Psoas muscle (tissue), 8 donors: ENCODE measurements around the gene GRIP2. TPM values are rescaled to one million over a fixed set of nuclear protein-coding genes. Genes with fewer than 3 reads are reported as not detected.

ENCODE experiments used
- ATAC-seq, 4 donors: fragments of 200-7000 bp; cut with Tn5 transposase; one replicate each; pipeline ENCODE4 v1.9.1; 2020; ENCODE audit warnings: moderate library complexity in 3 of 4, mild to moderate bottlenecking in 2 of 4
- DNase-seq, 2 donors: peaks; one replicate each; pipeline ENCODE4 v3.0.0-alpha.2; 2020
- H3K27ac ChIP-seq: fragments of 200-600 bp; one replicate; pipeline ENCODE4 v1.8.0; 2022
- H3K27me3 ChIP-seq, 3 donors: fragments of 200-600 bp in 1 of 3; one replicate each; pipeline versions ENCODE4 v1.6.1 to v1.8.0; 2013 to 2022; ENCODE audit warnings: low read length in 2 of 3, mild to moderate bottlenecking in 2 of 3, moderate library complexity in 1 of 3; ENCODE audit not compliant: insufficient read depth in 3 of 3
- H3K36me3 ChIP-seq, 2 donors: fragments of 200-600 bp in 1 of 2; one replicate each; pipeline versions ENCODE4 v1.6.1 to v1.8.0; 2013 to 2022; ENCODE audit warnings: low read depth in 1 of 2, mild to moderate bottlenecking in 1 of 2, moderate library complexity in 1 of 2; ENCODE audit not compliant: insufficient read depth in 1 of 2
- H3K4me1 ChIP-seq: fragments of 200-600 bp; one replicate; pipeline ENCODE4 v1.8.0; 2022
- H3K4me3 ChIP-seq: fragments of 200-600 bp; one replicate; pipeline ENCODE4 v1.8.0; 2022; ENCODE audit warnings: mild to moderate bottlenecking
- H3K9me3 ChIP-seq: fragments of 200-600 bp; one replicate; pipeline ENCODE4 v1.8.0; 2022
- CTCF ChIP-seq: fragments of 200-600 bp; IDR thresholded peaks from one replicate; pipeline ENCODE4 v1.8.0; 2022; ENCODE audit warnings: antibody characterized with exemption
- WGBS, 3 donors: extraction: QIAGEN DNeasy Blood & Tissue Kit; methylation state at CpG; one replicate each; pipeline versions ENCODE4 v1.1.6 to v1.1.7; 2013; 5-methylcytosine and 5-hydroxymethylcytosine counted together
- intact Hi-C, 2 donors: fragments of 100-400 bp; cut with DNase I; formaldehyde crosslinking; loops; one replicate each; pipeline versions ENCODE4 v1.11.0 to v1.14.2; 2022
- polyA plus RNA-seq, 3 donors: library from polyadenylated mRNA; stranded (reverse); fragments of 200-250 nt; gene quantifications; one replicate each; pipeline ENCODE4 v1.2.3, GENCODE V29; 2013
- total RNA-seq, 4 donors: library from RNA; stranded (reverse); fragmentation: NEBNext Ultra II Directional in 2 of 4; extraction: Animal tissue kit (Norgen Biotek cat#: 25700) in 2 of 4; gene quantifications; one replicate each; pipeline versions ENCODE4 v1.2.1 to v1.2.4, GENCODE V29; 2021 to 2023
- donor health status: healthy with polysubstance abuse.
- donor health status: DM: no; HTN: no; CAD: no; lungs with moderate emphysema.
- donor health status: Bipolar disorder and iron deficiency.
- donor health status: healthy.
- donor health status: DM: yes; HTN: yes; CAD: no.
- donor health status: DM: no; HTN: no; CAD: no.
- donor health status: DM: no; HTN: no; CAD: no.
- donor health status: DM: yes; HTN: yes; CAD: no.

GRIP2 gene
- total and polyA plus RNA-seq, 7 donors = 2.2 to 37.4 (median 24.9) TPM

GRCh38 chr3:14523792-14524191, 16.4 kb downstream of the GRIP2 start:
- Histone ChIP-seq H3K4me3 (no peak overlapping the region), H3K4me1 (peaks cover 69% of the 10 kb centered on the region), H3K36me3 (peaks cover 0 to 16% of the 10 kb centered on the region in 2 donors), H3K9me3 (no peaks in the 10 kb centered on the region), H3K27ac (peak overlapping the region; percentile 94), H3K27me3 (no peaks in the 10 kb centered on the region)
- DNase-seq = peak in 1 of 2 donors; percentile 62
- TF ChIP-seq CTCF = no peak
- intact Hi-C loops = loop anchor here (2.0 kb wide), 2 partner anchors 15 to 17 kb away; partner anchors contain the start of gene GRIP2 (in 1 of the 2)
- ATAC-seq = peak; percentile 20 to 60 (median 34)
- 21 to 25% (median 23%) methylated on average over 7 of the region's 7 CpGs for WGBS, 3 donors

GRCh38 chr3:14522768-14523167, 17.4 kb downstream of the GRIP2 start:
- Histone ChIP-seq H3K4me1 (peaks cover 65% of the 10 kb centered on the region), H3K36me3 (peaks cover 0 to 22% of the 10 kb centered on the region in 2 donors), H3K27ac (peak overlapping the region; percentile 94), H3K9me3 (no peaks in the 10 kb centered on the region), H3K27me3 (no peaks in the 10 kb centered on the region), H3K4me3 (no peak overlapping the region)
- DNase-seq (peak in 1 of 2 donors; percentile 39), ATAC-seq (no peak)
- TF ChIP-seq CTCF = no peak
- intact Hi-C loops = loop anchor here in 1 of 2 donors (2.0 kb wide), 1 partner anchor 18 kb away; the partner anchor contains the start of gene GRIP2
- 54 to 70% (median 65%) methylated on average over 12 of the region's 12 CpGs for WGBS, 3 donors

DNA sequence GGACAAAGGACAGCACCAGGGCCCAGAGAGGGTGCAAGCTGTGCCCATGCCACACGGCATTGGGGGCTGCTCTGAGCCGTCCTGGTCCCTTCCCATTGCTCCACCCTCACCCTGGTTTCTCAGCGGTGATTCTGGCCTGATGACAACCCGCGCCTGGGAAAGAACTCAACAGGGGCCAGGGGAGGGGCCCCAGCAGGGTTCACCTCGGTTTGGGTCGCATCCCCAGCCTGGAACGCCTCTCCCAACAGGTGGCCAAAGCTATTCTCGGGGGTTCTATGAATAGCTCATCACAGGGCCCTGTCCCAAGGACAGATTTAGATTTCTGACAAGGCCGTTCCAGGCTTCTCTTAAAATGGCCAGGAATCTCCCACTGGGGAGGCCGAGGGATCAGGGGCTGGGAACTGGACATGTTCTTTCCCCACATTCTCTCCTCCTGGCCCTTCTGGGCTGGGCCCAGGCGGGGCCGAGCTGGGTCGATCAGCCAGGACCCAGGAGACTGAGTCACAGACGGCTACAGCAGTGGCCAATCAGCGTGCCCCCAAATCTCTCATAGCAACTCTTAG, 17.9 kb downstream of the GRIP2 start:
- WGBS, 3 donors = 14 to 22% (median 16%) methylated on average over 15 to 16 of the region's 16 CpGs
- peak overlapping the region; percentile 32 for H3K4me3 ChIP-seq
- ATAC-seq (peak; percentile 81 to 84 (median 82)), DNase-seq (peak; percentile 78 to 93)
- H3K27me3 ChIP-seq = no peaks in the 10 kb centered on the region
- peaks cover 0 to 28% of the 10 kb centered on the region in 2 donors for H3K36me3 ChIP-seq
- peak overlapping the region; percentile 94 for H3K27ac ChIP-seq
- H3K4me1 ChIP-seq = peaks cover 61% of the 10 kb centered on the region
- H3K9me3 ChIP-seq = no peaks in the 10 kb centered on the region
- intact Hi-C loops = loop anchor here in 1 of 2 donors (2.0 kb wide), 1 partner anchor 19 kb away; the partner anchor contains the start of gene GRIP2
- no peak for TF ChIP-seq CTCF

DNA sequence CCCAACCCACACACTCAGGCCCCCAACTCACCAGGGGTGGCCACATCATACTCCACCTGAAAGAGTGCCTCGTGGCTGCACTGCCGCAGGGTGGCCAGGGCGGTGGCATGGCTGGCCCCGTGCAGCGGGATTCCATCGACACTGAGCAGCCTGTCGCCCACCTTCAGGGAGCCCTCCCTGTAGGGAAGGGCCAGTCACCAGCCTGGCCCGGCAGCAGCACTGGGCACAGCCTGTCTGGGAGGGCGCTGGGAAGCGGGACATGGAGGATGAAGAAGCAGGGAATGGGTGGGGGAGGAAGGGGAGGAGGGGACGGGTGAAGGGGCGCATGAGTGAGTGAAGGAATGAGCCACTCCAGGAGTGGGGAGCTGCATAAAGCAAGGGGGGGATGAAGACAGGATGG, 18.5 kb downstream of the GRIP2 start:
- no peak for ATAC-seq
- Histone ChIP-seq H3K36me3 (peaks cover 0 to 33% of the 10 kb centered on the region in 2 donors), H3K4me3 (peak overlapping the region; percentile 32), H3K9me3 (no peaks in the 10 kb centered on the region), H3K27me3 (no peaks in the 10 kb centered on the region), H3K27ac (peak overlapping the region; percentile 94), H3K4me1 (peaks cover 55% of the 10 kb centered on the region)
- peak in 1 of 2 donors; percentile 49 for DNase-seq
- intact Hi-C loops = loop anchor here in 1 of 2 donors (2.0 kb wide), 1 partner anchor 19 kb away; the partner anchor contains the start of gene GRIP2
- no peak for TF ChIP-seq CTCF
- WGBS, 3 donors = 54 to 71% (median 63%) methylated on average over 12 of the region's 12 CpGs
